Epidermal melanocyte (primary cell): ENCODE data around the gene ESCO1.
"Not testable (repeated sequence)": the region's sequence is repeated elsewhere in the genome, so short reads cannot be mapped to it uniquely, and the experiment has no call there.

Experiments used
- DNase-seq: peaks from one replicate; pipeline ENCODE4 v3.0.0; 2011; ENCODE audit warnings: low spot score; ENCODE audit not compliant: insufficient read length

Gene ESCO1, protein sequence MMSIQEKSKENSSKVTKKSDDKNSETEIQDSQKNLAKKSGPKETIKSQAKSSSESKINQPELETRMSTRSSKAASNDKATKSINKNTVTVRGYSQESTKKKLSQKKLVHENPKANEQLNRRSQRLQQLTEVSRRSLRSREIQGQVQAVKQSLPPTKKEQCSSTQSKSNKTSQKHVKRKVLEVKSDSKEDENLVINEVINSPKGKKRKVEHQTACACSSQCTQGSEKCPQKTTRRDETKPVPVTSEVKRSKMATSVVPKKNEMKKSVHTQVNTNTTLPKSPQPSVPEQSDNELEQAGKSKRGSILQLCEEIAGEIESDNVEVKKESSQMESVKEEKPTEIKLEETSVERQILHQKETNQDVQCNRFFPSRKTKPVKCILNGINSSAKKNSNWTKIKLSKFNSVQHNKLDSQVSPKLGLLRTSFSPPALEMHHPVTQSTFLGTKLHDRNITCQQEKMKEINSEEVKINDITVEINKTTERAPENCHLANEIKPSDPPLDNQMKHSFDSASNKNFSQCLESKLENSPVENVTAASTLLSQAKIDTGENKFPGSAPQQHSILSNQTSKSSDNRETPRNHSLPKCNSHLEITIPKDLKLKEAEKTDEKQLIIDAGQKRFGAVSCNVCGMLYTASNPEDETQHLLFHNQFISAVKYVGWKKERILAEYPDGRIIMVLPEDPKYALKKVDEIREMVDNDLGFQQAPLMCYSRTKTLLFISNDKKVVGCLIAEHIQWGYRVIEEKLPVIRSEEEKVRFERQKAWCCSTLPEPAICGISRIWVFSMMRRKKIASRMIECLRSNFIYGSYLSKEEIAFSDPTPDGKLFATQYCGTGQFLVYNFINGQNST

DNA sequence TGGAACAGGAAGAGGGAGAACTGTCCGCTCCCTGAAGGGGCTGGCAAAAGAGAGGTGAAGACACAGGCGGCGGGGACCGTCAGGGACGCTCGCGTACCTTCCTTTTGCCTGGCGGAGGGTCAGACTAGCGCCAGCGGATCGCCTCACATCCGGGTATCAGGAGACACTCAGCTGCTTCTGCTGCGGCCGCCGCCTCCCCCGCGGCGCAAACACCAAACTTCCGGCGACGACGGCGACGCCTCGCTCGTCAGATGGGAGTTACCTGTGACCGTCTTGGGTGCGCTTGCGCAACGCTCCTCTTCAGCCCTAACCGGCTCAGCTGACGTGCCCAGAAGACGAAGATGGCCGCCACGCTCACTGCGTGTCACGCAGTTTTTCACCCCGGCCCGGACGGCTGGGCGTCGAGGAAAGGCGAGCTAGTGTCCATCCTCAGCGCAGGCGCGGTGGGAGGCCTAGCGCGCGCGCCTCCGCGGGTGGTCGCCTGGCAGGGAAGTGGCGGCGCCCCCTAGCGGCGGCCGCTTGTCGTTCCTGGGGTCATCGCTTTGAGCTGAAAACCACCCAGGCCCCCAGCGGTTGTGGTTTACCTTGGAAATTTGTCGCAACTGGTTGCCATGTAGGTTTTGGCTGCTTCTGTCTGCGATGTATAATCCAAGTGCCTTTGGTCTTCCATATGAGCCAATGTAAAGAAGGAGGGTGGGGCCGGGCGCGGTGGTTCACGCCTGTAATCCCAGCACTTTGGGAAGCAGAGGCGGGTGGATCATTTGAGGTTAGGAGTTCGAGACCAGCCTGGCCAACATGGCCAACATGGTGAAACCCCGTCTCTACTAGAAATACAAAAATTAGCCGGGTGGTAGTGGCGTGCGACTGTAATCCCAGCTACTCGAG lies at the start of gene ESCO1:
Gene ESCO1 (minus strand): TSS at position 179 of the 885 bp plus-strand sequence. CDS start 25,861 bp downstream, outside the sequence.
- peak; percentile 86 for DNase-seq

DNA sequence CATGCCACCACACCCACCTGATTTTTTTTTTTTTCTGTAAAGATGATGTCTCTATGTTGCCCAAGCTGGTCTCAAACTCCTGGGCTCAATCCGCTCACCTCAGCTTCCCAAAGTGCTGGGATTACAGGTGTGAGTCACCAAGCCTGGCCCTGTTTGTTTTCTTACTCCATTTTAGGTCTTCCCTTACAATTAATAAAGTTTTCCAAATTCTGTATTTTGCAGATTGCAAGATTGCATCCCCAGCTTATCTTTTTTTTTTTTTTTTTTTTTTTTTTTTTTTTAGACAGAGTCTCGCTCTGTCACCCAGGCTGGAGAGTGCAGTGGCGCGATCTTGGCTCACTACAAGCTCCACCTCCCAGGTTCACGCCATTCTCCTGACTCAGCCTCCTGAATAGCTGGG lies 39.9 kb upstream of the ESCO1 start:
- not testable (repeated sequence) for DNase-seq

DNA sequence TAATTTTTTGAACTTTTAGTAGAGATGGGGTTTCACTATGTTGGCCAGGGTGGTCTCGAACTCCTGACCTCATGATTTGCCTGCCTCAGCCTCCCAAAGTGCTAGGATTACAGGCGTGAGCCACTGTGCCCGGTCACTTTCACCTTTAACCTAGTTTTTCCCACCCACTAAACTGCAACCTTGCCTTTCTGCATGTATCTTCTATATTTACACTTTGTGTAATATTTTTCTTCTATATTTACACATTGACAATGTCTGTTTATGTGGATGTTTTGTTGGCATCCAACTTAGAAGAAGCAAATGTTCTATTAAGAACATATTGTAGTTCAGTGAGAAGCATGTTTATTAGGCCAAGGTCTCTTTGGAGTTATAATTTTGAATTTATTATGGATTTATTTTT lies 38.3 kb upstream of the ESCO1 start:
- no peak for DNase-seq

DNA sequence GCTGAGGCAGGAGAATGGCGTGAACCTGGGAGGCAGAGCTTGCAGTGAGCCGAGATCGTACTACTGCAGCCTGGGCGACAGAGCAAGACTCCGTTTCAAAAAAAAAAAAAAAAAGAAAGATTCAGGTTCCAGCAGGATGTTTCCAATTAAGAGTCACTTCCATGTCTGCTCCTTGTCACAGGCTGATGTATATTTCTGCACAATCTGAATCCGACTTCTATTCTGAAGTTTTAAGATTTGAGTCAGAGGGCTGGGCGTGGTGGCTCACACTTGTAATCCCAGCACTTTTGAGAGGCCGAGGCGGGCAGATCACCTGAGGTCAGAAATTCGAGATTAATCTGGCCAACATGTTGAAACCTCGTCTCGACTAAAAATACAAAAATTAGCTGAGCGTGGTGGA lies 36.3 kb upstream of the ESCO1 start:
- DNase-seq: no peak

DNA sequence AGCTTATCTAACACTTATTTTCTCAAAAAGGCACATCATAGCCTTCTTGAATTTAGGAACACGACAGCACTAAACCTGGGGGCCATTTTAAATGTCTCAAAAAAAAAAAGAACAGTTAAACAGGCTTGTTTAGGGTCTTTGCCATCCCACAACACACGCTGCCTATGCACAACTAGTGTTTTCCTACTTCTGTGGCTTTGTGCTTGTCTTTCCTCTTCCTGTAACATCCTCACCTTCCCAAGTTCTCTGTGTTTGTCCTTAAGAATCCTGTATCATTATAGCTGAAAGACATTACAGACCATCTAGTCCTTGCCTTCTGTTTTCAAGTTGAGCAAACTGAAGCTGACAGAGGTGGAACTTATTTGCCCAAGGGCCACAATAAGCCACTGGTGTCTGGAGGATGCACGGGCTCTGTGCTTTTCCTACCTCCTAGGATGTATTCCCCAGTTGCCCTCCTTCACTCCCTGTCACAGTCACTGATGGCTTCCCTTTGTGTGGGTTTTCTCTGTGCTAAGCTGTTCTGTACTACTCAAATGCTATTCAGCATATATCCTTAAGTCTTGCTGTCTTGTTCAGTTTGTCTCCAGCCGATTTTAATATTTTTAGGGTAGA lies 34.2 kb upstream of the ESCO1 start:
- no peak for DNase-seq

DNA sequence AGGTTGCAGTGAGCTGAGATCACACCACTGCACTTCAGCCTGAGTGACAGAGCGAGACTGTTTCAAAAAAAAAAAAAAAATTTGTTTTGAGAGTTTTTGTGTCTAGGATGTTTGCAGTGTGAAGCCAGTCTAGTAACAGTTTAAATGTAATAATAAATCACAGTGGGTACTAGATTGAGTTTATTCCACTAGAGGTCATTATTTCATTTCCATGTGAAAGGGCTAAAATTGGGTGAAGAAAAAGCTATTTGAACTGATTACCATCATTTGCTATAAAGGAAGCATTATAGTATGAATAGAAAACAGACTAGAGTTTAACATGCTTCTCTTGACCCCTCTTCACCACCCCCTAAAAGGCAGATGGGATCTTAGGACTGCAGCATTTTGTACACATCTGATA lies 31.9 kb upstream of the ESCO1 start:
- DNase-seq: no peak

DNA sequence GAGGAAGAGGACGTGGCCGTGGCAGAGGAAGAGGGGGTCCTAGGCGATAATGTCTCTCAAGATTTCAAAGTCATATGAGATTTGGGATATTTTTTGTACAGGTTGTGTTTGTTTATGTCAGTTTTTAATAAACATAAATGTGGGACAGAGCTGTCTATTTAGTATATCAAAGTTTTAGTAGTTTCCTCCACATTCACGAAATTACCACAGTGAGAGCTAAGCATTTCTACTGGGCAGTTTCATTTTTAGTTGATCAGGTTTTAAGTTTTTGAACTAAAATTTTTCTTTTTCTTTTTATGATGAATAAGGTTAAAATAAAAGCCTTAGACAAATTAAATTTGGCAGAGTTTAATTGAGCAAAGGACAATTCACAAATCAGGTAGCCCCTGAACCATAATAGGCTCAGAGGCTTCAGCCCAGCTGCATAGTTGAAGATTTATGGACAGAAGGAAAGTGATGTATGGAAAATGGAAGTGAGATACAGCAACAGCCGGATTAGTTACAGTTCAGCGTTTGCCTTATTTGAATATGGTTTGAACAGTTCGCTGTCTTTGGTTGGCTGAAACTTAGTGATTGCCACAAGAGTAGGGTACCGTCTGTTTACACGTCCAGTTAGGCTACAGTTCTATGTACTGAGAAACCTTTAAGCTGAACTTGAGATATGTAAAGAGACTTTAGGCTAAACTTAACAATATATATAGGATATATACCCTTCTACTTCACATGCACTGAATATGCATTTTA lies 28.8 kb upstream of the ESCO1 start:
- DNase-seq: no peak

DNA sequence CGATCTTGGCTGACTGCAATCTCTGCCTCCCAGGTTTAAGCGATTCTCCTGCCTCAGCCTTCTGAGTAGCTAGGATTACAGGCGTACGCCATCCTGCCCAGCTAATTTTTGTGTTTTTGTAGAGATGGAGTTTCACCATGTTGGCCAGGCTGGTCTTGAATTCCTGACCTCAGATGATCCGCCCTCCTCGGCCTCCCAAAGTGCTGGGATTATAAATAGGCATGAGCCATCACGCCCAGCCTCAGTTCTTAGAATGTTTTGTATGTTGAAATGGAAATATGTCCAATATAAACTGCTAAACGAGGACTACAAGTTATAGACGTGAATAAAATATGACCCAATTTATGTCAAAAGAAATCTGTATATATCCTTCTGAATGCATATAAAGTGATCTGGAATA lies 21.1 kb upstream of the ESCO1 start:
- DNase-seq: not testable (repeated sequence)

DNA sequence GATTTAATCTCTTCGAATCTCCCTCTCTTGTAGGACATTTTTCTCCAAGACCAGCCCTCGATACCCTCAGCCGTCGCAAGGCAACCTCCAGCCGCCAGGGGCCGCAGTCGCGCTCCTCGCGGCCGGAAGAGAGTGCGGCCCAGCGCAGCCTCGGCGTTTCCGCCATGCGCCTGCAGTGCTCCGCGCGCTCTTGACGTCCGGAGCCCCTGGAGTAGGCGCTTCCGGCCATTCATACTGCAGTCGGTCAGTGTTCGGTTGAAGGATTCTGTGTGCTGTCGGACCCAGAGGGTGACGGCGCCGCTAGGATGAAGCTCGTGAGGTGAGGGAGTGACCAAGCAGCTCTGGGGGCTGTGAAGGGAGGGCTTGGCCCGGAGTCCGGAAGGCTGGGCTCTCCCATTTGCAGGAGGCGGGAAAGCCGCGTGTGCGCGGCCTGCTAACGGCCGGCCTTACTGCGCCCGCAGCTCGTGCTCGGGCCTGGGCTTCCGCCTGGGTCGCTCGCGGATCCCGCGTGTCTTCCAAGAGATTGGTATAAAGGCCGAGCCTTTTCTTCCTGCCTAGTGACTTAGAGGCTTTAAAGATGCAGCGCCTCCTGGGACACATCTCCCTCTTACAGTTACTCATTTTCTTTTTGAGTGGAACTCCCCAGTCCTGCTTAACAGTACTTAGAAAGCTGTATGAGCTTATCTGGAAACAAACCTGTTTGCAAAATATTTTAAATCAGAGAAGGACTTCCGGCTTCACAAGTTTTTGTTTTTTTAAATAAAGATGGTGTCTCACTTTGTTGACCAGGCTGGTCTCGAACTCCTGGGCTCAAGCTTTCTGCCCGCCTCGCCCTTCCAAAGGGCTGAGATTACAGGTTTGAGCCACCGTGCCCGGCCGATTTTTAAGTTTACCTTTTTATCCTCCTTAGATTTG lies 11.9 kb upstream of the ESCO1 start, which contains the start of gene SNRPD1:
Gene SNRPD1 (plus strand): TSS at position 190 of the 915 bp plus-strand sequence. CDS start 116 bp downstream, at position 306.
- peak; percentile 84 for DNase-seq

DNA sequence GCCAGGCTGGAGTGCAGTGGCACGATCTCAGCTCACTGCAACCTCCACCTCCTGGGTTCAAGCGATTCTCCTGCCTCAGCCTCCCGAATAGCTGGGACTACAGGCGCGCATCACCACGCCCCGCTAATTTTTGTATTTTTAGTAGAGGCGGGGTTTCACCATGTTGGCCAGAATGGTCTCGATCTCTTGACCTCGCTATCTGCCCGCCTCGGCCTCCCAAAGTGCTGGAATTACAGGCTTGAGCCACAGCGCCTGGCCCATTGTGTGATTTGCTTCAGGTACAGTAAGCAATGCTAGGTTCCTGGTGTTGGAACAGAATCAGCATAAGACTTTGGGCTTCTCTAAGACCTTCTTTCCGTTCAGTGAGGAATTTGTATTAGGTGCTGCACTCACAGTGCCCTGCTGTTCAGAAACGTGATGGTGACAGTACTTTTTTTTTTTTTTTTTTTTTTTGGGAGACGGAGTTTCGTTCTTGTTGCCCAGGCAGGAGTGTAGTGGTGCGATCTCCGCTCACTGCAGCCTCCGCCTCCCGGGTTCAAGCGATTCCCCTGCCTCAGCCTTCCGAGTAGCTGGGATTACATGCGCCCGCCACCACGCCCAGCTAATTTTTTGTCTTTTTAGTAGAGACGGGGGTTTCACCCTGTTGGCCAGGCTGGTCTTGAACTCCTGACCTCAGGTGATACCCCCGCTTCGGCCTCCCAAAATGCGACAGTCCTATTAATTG lies 11.1 kb upstream of the ESCO1 start:
- not testable (repeated sequence) for DNase-seq

DNA sequence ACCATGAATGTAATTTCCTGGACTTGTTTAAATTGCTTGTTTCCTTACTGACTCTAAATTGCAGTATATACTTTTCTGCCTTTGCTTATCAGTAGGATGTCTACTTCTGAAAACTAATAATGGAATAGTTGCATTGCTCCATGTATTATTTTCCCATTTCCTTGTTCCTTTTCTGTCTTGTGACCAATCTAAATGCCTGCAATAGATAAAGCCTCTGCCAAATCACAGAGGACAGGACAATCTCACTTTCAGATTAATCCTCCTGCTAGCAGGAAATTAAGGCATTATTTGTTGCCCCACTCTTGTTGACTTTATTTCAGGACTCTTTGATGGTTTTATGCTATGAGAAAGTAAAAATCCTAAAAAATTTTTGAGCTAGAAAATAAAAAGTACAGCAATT lies 4.7 kb upstream of the ESCO1 start:
- DNase-seq: no peak

DNA sequence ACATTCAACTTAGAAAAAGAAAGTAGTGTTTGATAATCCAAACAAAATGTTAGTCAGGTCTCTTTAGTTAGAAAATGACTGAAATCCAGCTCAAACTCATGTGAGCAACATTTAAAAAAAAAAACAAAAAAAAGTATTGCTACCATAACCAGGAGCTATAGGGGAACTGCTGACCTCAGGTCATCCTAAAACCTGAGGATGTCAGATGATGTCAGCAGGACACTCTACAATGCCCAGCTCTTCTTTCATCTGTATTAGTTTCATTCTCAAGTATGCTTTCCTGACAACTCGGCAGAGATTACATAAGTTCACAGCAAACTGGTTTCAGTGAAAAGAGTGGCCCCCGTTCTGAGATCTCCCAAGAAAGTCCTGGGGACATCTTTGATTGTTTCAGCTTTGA lies 4.2 kb upstream of the ESCO1 start:
- DNase-seq: no peak

DNA sequence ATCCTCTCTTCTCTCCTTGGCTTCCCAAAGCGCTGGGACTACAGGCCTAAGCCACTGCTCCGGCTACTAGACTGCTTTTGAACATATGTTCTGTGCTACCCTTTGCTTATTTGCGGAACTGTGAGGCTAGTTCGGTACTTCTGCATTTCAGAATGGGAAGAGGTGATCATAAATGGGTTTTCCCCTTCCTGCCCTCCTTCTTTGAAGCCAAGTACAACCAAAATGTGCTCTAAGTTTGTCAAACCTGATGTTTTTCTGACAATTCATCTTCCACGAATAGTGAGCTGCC lies 1.7 kb upstream of the ESCO1 start:
- DNase-seq: no peak

DNA sequence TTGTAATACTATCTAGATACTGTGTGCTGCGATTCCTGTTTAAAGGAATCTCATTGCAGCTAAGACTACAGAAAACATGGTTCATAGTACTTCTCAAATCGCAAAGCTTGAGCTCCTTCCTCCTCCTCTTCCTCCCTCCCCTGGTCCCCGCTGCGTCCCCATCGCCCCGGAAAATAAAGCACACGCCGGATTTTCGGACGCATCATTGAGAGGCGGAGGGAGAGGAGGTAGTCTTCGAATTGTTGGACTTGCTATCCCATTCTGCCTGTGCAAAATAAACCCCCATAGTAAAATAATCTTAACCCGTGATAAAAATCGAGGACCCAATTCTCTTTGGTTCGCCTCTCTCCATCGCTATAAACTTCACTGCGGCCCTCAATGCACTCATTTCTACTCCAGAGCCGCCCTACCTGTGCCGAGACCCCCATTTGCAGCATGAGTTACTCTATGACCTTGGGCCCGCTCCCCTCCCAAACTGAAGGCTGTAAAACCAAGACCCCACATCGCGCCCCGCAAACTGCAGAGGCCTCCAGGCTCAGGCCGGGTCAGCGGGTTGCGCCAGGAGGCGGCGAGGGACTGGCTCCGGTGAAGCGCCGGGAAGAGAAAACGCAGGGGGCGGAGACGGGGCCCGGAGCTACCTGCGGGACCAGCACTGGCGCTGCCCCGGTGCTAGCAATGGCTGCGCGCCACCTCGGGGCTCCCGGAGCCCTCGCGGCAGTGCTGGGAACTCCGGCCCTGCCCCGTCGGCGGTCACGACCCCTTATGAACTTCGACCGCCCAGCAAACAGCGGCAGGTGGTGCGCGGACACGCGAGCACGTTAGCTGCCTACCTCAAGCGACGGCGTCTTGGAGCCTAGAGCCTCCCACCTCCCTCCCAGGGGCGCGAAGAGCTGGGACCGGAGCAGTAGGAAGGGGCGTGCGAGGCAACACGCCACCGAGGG lies 649 bp downstream of the ESCO1 start:
- DNase-seq: peak; percentile 21

DNA sequence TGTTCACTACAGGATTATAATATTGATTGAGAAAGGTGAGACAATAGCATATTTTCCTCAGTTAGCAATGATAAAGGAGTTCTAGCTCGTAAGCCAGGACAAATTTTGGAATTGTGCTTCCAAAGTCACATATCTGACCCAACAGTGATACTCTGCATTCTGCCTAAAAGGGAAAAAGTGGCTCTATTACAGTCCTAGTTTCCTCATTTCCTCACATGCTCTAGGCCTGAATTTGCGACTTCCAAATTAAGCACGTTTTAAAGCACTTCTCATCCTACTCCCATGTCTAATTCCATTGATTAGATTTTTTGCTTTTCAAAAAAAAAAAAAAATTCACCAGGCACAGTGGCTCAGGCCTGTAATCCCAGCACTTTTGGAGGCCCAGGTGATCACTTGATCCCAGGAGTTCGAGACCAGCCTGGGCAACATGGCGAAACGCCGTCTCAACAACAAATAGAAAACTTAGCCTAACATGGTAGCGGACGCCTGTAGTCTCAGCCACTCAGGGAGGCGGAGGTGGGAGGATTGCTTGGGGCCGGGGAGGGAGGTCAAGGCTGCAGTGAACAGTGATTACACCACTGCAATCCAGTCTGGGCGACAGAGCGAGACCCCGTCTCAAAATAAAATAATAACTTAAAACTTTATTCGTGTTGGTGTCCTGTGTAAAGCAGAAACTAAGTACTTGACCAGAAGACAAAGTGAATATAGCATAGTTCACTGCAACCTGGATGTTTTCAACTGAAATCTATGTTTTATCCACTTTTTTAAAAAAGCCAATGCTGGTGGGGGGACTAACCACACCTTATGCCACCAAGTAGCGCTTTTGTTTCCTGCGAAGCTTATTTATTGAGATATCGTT lies 1.5 kb downstream of the ESCO1 start:
- no peak for DNase-seq

DNA sequence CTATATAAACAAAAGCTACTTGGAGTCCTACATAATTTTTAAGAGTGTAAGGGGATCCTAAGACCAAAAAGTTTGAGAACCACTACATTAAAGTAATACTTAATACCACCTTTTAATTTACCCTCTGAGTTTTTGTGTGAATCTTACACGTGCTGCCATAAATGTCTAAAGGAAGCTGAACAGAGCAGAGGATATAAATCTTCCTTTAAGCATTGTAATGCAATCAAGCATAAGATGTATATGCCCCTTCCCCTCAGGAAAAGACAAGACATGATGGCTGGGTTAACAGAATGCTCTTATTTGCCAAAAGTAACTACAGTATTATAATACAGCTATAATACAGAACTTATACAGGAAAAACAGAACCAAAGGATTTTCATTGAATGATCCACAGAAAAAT lies 2.9 kb downstream of the ESCO1 start:
- DNase-seq: no peak
